ENCODE results near the gene GLTPD2. TPM values are rescaled to one million over a fixed set of nuclear protein-coding genes. Genes with fewer than 3 reads are reported as not detected.
"Not testable (repeated sequence)": the region's sequence is repeated elsewhere in the genome, so short reads cannot be mapped to it uniquely, and the experiment has no call there.

GLTPD2 gene
- total RNA-seq, 2 experiments from 2014 or later, result not detected

DNA sequence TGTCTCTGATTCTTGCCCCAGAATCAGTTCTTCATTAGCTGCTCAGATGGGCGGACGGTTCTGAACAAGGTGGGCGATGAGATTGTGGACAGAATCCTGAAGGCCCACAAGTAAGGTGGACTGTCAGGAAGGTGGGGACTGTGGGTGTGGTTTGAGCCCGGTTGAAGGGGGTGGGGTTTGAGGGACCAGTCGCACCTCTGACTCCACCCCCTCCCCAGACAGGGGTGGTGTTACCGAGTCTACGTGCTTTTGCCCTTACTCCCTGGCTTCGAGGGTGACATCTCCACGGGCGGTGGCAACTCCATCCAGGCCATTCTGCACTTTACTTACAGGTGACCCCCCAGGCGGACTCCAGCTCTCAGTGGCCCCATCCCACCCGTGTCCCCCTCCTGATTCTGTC, 29.5 kb downstream of the GLTPD2 start:
- H3K36me3 Mint-ChIP-seq (ENCODE audit: low read depth), result no peaks in the 10 kb centered on the region
- no peak overlapping the region for H3K4me3 Mint-ChIP-seq
- CTCF ChIA-PET, result no interaction called here
- H3K9me3 Mint-ChIP-seq, result no peaks in the 10 kb centered on the region
- H3K27ac Mint-ChIP-seq, result no peak overlapping the region
- H3K4me1 Mint-ChIP-seq, result no peaks in the 10 kb centered on the region
- H3K27me3 Mint-ChIP-seq, result no peaks in the 10 kb centered on the region
- POLR2A ChIA-PET, result no interaction called here
- no peak for DNase-seq

DNA sequence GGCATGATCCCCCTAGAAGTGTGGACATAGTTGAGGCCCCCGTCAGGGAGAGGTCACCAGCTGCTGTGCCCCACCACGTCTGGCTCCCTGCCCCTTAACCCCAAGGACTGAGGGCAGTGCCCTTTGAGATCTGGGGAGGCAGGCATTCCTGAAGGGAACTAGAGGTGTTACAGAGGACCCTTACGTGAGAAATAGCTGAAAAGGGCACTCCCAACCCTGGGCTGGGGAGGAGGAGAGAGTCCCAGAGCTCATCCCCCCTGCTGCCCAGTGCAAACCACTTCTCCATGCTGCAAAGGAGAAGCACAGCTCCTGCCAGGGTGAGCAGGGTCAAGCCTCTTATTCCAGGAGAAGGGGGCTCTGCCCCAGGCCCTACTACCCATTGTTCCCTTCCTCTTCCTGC, 34.1 kb downstream of the GLTPD2 start:
- no peak overlapping the region for H3K4me3 Mint-ChIP-seq
- no peak overlapping the region for H3K27ac Mint-ChIP-seq
- POLR2A ChIA-PET, result interaction anchor here (1.0 kb wide), 1 partner anchor 33 kb away, joined by 3 read pairs; no protein-coding TSS in a partner anchor
- CTCF ChIA-PET, result no interaction called here
- no peaks in the 10 kb centered on the region for H3K4me1 Mint-ChIP-seq
- no peaks in the 10 kb centered on the region for H3K9me3 Mint-ChIP-seq
- DNase-seq, result no peak
- H3K27me3 Mint-ChIP-seq, result no peaks in the 10 kb centered on the region
- H3K36me3 Mint-ChIP-seq (ENCODE audit: low read depth), result no peaks in the 10 kb centered on the region

DNA sequence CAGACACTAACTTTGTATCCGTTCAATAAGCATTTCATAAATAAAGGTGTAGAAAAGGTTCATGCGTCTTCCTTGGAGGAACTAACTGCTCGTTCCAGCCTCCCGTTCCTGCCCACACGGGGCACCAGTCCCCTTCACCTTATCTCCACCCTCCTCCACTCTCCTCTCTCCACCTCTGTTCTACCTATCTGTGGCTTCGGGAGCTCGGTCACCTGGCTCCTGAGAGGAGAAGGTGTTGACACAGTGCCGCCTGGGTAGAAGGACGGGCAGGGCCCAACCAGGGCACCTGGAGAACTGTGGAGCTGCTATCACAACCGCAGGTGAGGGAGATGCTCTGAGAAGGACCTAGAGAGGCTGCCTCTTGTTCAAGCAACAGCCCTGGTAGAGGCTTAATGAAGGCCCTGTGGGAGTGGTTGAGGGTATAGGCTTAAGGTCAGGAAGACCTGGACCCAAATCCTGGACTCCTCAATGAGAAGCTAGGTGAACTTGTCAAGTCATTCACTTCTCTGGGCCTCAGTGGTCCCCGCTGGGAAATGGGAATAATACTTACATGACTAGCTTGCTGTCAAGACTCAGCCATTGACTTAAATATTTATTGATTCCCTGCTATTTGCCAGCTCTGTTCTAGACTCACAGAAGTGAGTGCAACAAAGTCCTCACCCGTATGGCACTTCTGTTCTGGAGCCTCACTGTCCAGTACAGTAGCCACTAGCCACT, 34.8 kb downstream of the GLTPD2 start:
- POLR2A ChIA-PET, result interaction anchor here (1.0 kb wide), 1 partner anchor 34 kb away, joined by 3 read pairs; no protein-coding TSS in a partner anchor
- Mint-ChIP-seq H3K9me3 (no peaks in the 10 kb centered on the region), H3K36me3 (ENCODE audit: low read depth) (no peaks in the 10 kb centered on the region), H3K4me1 (no peaks in the 10 kb centered on the region), H3K27ac (no peak overlapping the region), H3K4me3 (no peak overlapping the region), H3K27me3 (no peaks in the 10 kb centered on the region)
- CTCF ChIA-PET, result no interaction called here
- DNase-seq, result no peak

DNA sequence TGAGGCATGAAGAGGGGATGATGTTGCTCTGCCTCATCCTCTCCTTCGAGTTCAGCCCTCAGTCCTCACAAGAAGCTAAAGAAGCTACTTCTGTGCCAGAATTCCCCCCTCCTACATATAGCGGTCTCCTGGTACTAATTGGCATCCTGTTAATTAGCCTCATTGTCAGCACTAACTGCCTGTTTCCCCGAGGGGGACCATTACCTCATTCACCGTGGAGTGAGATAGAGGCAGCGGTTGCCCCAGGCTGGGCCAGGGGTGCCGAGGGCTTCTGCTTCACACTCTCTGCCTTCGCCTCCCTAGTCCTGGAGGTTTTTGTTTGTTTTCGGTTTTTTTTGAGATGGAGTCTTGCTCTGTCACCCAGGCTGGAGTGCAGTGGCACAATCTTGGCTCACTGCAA, 38.6 kb downstream of the GLTPD2 start:
- H3K4me3 Mint-ChIP-seq, result no peak overlapping the region
- H3K27me3 Mint-ChIP-seq, result peaks cover 3% of the 10 kb centered on the region
- no peaks in the 10 kb centered on the region for H3K9me3 Mint-ChIP-seq
- no peaks in the 10 kb centered on the region for H3K36me3 Mint-ChIP-seq (ENCODE audit: low read depth)
- peaks cover 1% of the 10 kb centered on the region for H3K4me1 Mint-ChIP-seq
- no peak for DNase-seq
- CTCF ChIA-PET, result interaction anchor here (0.6 kb wide), 1 partner anchor 28 kb away, joined by 3 read pairs; no protein-coding TSS in a partner anchor
- H3K27ac Mint-ChIP-seq, result no peak overlapping the region
- POLR2A ChIA-PET, result no interaction called here

DNA sequence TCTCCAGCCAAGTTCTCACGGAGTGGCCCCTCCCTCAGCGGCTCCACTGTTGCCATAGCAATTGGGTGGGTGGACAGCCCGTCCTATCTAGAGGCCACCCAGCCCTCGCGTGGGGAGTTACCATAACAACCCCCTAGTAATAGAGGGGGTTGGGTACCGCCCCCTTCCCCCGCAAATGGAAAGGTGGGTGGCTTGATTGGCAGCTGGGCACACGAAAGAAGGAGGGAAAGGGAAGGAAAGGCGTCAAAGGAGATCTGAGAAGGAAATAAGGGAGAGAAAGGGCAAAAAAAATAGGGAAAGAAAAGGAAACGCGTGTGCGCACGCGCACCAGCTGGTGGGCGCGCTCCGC, 44.0 kb downstream of the GLTPD2 start:
- DNase-seq, H3K27me3 Mint-ChIP-seq, CTCF ChIA-PET, H3K9me3 Mint-ChIP-seq: not testable (repeated sequence)
- peaks cover 34% of the 10 kb centered on the region for H3K4me1 Mint-ChIP-seq
- H3K36me3 Mint-ChIP-seq (ENCODE audit: low read depth), result peaks cover 14% of the 10 kb centered on the region
- peak overlapping the region; percentile 77 for H3K27ac Mint-ChIP-seq
- POLR2A ChIA-PET, result interaction anchor here (1.0 to 1.4 kb wide), 2 partner anchors 25 to 29 kb away, joined by 3 to 4 read pairs; no protein-coding TSS in a partner anchor
- H3K4me3 Mint-ChIP-seq, result peak overlapping the region; percentile 81

DNA sequence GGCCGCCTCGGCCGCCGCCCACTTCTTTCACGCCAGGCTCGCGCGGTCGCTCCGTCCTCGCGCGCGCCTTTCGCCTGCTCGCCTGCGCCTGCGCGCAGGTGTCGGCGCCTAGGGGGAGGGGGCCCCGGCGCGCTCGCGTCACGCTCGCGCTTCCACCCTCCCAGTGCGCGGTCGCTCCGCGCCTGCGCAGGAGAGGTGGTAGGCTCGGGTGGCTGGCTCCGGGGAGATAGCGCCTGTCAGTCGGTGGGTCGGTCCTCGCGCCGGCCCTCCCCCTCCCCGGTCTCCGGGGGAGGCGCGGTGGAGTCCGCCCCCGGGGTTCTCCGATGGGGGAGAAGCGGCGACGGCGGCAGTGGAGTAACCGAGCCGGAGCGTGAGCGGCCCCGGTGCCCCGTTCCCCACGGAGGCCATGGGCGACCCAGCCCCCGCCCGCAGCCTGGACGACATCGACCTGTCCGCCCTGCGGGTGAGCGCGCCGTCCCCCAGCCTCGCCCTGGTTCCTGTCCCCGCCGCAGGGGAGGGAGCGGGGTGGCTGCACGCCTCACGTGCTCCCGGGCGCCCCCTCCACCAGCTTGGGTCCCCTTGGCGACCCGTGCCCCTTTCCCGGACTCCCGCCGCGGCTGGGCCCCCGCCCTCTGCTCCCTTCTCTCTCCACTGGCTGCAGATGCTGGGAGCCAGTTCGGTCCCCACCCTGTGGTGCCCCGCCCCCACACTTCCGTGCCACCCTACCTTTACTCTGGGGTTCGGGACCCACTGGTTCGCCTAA, 44.6 kb downstream of the GLTPD2 start, which contains the start of gene MINK1:
Gene MINK1 (plus strand): TSS at position 163 of the 763 bp plus-strand sequence. CDS start 244 bp downstream, at position 407.
- peak; percentile 92 for DNase-seq
- Mint-ChIP-seq H3K4me1 (peaks cover 37% of the 10 kb centered on the region), H3K27me3 (peaks cover 3% of the 10 kb centered on the region), H3K9me3 (no peaks in the 10 kb centered on the region), H3K4me3 (peak within 1 kb of the TSS; percentile 92), H3K27ac (peak within 1 kb of the TSS; percentile 84), H3K36me3 (ENCODE audit: low read depth) (peaks cover 17% of the 10 kb centered on the region)
- ChIA-PET CTCF (interaction anchor here (2.0 kb wide), 1 partner anchor 43 kb away, joined by 6 read pairs; no protein-coding TSS in a partner anchor), POLR2A (interaction anchor here (1.0 to 2.1 kb wide), 6 partner anchors 26 to 125 kb away, joined by 3 to 5 read pairs (median 4); partner anchors contain the start of genes ARRB2 and PSMB6)

DNA sequence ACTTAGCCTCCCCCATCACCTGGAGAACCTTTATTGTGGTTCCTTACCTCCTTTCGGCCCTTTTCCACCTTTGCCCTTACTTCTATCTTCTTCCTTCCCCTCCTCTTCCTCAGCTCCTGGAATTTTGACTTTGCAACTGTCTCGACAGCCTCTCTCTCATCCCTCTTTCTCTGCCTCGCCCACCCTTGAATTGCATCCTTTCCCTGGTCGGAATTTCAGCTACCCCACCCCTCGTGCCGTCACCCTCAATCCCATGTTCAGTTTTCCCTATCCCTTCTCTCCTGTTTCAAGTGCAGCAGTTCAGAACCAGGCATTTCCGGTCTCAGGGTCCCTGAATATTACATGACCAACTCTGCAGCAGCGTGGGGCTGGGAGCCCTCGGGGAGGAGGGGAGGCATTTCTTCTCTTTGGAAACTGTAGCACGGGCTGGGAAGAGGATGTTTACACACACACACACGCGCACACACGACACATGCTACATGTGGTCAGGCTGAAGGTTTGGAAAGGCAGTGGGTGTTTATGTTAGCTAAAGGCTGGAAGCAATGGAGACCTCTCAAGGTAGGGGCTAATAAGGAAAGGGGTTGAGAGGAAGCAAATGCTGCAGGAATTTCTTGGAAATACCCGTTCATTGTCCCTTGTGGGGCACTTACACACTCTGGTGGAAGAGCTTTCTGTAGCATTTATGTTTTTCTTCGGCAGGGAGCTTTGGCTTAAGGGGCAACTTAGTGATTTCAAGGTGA, 45.3 kb downstream of the GLTPD2 start:
- peak; percentile 22 for DNase-seq
- POLR2A ChIA-PET, result interaction anchor here (1.1 to 2.1 kb wide), 5 partner anchors 27 to 125 kb away, joined by 3 to 5 read pairs (median 4); partner anchors contain the start of genes ARRB2 and PSMB6
- peaks cover 17% of the 10 kb centered on the region for H3K36me3 Mint-ChIP-seq (ENCODE audit: low read depth)
- H3K4me1 Mint-ChIP-seq, result peaks cover 43% of the 10 kb centered on the region
- no peaks in the 10 kb centered on the region for H3K9me3 Mint-ChIP-seq
- peak overlapping the region; percentile 84 for H3K27ac Mint-ChIP-seq
- CTCF ChIA-PET, result interaction anchor here (1.0 to 2.0 kb wide), 2 partner anchors 44 to 123 kb away, joined by 3 to 6 read pairs; partner anchors contain the start of gene ARRB2
- H3K27me3 Mint-ChIP-seq, result no peaks in the 10 kb centered on the region
- peak overlapping the region; percentile 92 for H3K4me3 Mint-ChIP-seq

DNA sequence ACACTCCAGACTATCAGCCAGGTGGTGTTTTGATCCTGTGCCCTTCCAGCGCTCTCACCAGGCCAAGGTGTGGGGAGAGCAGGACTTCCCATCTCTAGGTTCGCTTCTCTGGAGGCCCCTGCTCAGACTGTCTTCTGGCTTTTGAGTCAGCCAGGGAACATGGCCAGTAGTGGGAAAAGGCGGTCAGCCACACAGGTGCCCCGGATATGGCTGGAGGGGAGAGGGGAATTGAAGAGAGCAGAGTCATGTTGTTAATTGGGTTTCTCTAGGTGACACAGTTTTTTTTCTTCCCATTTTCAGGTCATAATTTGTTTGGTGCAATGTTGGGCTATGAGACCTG, 45.9 kb downstream of the GLTPD2 start:
- Mint-ChIP-seq H3K36me3 (ENCODE audit: low read depth) (peaks cover 17% of the 10 kb centered on the region), H3K4me1 (peaks cover 48% of the 10 kb centered on the region), H3K27ac (peak overlapping the region; percentile 84), H3K4me3 (peak overlapping the region; percentile 92), H3K27me3 (no peaks in the 10 kb centered on the region), H3K9me3 (no peaks in the 10 kb centered on the region)
- ChIA-PET CTCF (interaction anchor here (1.0 to 2.0 kb wide), 2 partner anchors 45 to 124 kb away, joined by 3 to 6 read pairs; partner anchors contain the start of gene ARRB2), POLR2A (interaction anchor here (1.1 to 2.1 kb wide), 4 partner anchors 39 to 126 kb away, joined by 3 to 5 read pairs (median 4); partner anchors contain the start of genes ARRB2 and PSMB6)
- DNase-seq, result no peak

DNA sequence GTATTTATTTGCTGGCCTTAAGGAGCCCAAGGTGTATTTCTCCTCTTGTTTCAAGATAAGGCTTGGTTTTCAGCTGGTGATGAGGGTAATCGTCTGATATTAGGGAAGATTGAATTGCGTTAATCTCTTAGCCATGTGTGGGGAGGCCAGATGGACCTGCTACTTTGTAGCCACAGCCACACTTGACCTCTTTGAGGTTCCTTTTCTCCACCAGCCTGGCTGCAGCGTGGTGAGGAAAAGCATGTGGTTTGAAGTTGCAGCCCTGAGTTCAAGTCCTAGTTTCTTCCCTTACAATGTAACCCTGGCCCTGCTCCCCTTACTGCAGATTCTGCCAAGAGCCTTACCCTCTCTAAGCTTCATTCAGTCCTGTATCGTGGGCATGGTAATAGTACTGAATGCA, 47.5 kb downstream of the GLTPD2 start:
- no peaks in the 10 kb centered on the region for H3K27me3 Mint-ChIP-seq
- no peaks in the 10 kb centered on the region for H3K9me3 Mint-ChIP-seq

DNA sequence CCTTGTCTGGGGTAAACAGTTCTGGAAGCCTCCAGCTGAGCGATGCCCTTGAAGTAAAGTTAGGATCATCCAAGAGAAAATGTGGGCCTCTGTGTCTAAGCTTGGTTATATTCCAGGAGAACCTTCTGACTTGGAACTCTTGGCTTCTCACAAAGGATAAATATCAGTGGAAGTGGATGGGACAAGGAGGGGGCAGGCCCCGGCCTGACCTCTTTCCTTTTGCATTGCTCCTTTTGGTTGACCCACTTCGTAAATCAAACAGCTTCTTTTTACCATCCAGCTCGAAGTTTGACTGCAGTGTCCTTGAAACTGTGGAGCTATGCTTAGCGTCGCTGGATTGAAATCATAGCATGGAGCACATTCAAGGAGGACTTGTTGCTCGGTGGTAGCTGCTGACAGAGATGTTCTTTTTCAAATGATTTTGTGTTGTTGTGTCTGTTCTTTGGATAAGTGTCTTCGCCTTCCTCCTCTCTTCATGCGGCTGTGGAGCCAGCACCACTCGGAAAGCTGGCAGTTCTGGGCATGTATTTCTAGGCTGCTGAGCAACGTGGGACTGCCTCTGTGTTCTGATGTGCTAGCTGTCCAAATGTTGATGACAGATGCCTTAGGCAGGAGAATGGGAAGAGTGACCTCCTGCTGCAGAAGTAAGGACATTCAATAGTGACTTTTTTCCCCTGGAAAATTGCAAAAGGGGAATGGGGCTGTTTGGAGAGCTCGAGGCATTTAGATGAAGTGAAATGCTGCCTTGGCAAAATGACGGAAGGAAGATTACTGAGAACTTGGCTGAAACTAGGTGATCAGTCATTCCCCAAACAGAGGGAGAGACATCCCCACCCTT, 48.9 kb downstream of the GLTPD2 start:
- POLR2A ChIA-PET, result interaction anchor here (1.0 to 1.4 kb wide), 4 partner anchors 24 to 129 kb away, joined by 3 read pairs; partner anchors contain the start of gene PLD2
- no peak overlapping the region for H3K27ac Mint-ChIP-seq
- peaks cover 65% of the 10 kb centered on the region for H3K4me1 Mint-ChIP-seq

More for the DNA sequence above, 47.5 kb downstream of the GLTPD2 start:
- Mint-ChIP-seq H3K4me3 (no peak overlapping the region), H3K27ac (no peak overlapping the region), H3K4me1 (peaks cover 63% of the 10 kb centered on the region), H3K36me3 (ENCODE audit: low read depth) (peaks cover 17% of the 10 kb centered on the region)
- ChIA-PET CTCF (interaction anchor here (1.6 kb wide), 1 partner anchor 126 kb away, joined by 6 read pairs; the partner anchor contains the start of gene ARRB2), POLR2A (no interaction called here)
- DNase-seq, result no peak

DNA sequence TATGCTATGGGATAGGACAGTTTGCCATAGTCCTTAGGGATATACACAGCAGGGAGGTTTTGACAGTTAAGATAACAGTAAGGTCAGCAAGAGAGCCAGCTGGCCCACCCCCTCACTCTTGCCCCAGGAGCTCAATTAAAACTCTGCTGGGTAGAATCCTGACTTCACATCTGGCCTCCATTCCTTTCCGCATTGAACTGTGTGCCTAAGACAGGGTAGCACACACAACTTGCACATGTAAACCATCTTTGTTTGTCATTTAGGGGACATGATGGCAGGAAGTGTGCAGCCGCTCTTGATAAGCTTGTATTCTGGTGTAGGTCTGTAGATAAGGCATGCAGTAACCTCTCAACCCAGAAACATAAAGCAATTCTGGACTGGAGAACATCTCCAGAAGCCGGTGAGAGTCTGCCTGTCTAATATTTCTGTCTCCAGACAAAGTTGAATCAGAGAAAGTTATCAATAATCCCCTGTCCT, 49.6 kb downstream of the GLTPD2 start:
- H3K4me1 Mint-ChIP-seq, result peaks cover 66% of the 10 kb centered on the region

More for the DNA sequence above, 48.9 kb downstream of the GLTPD2 start:
- CTCF ChIA-PET, result interaction anchor here (0.6 to 1.6 kb wide), 4 partner anchors 47 to 128 kb away, joined by 3 to 6 read pairs (median 4); partner anchors contain the start of gene ARRB2
- H3K27me3 Mint-ChIP-seq, result no peaks in the 10 kb centered on the region
- no peak for DNase-seq
- no peak overlapping the region for H3K4me3 Mint-ChIP-seq
- H3K9me3 Mint-ChIP-seq, result no peaks in the 10 kb centered on the region
- H3K36me3 Mint-ChIP-seq (ENCODE audit: low read depth), result peaks cover 17% of the 10 kb centered on the region

More for the DNA sequence above, 49.6 kb downstream of the GLTPD2 start:
- Mint-ChIP-seq H3K9me3 (no peaks in the 10 kb centered on the region), H3K4me3 (no peak overlapping the region), H3K27ac (no peak overlapping the region), H3K27me3 (no peaks in the 10 kb centered on the region), H3K36me3 (ENCODE audit: low read depth) (peaks cover 17% of the 10 kb centered on the region)
- CTCF ChIA-PET, result interaction anchor here (1.0 kb wide), 1 partner anchor 48 kb away, joined by 4 read pairs; no protein-coding TSS in a partner anchor
- POLR2A ChIA-PET, result interaction anchor here (1.0 to 1.3 kb wide), 3 partner anchors 20 to 130 kb away, joined by 3 to 4 read pairs (median 3); no protein-coding TSS in a partner anchor
- DNase-seq, result no peak

Measured in activated CD4-positive, alpha-beta memory T cell treated with anti-CD3 and anti-CD28 coated beads, Interleukin-2, amount 10 ng/mL, durations not matched to agents 7 days and 5 days (primary cell).